ENCODE measurements around the gene SWAP70. TPM values are rescaled to one million over a fixed set of nuclear protein-coding genes. Genes with fewer than 3 reads are reported as not detected.
A peak's percentile ranks its signal among the peaks of the same experiment; 100 is the strongest.

SWAP70 gene
- total RNA-seq, 1 donor from 2014 or later: 22.6 TPM

DNA sequence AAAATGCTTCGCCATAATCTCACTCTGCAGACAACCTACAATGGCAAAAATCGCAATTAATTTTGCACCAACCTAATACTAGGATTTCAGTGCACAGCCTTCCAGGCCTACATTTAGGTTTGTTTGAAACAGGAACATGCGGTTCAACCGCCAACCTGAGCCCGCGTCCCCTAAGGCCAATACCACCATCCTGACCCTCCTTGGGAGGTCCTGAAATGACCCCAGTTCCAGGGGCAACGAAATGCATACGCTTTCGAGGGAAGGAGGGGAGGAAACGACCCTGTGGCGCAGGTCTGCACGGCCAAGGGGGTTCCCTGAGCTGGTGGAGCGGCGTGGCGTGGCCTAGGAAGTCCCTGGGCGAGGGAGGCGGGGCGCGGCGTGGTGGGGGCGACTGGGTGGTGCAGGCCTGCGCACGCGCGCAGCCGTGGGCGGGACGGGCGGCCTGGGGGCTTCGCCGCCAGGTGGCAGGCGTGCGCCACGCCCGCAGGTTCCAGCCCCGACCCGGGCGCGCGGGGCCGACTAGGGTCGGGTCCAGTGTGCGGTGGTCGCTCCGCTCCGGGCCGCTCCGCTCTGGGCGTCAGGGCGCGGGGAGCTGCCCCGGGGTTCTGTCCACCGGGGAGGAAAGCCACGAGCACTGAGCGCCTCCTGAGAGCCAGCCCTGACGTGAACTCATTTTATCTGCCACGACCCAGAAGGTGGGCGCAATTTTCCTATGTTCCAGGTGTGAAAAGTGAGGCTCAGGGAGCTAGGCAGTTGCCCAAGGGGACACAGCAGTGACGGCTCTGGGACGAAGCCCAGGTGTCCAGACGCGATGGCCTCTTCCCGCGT lies 94.1 kb downstream of the SWAP70 start:
- intact Hi-C loops (cut with DNase I): loop anchor here (1.0 to 5.0 kb wide), 5 partner anchors 63 to 565 kb away; partner anchors contain the start of gene WEE1
- ATAC-seq: peak; percentile 73
- peak; percentile 95 for DNase-seq (ENCODE audit: missing footprints)

DNA sequence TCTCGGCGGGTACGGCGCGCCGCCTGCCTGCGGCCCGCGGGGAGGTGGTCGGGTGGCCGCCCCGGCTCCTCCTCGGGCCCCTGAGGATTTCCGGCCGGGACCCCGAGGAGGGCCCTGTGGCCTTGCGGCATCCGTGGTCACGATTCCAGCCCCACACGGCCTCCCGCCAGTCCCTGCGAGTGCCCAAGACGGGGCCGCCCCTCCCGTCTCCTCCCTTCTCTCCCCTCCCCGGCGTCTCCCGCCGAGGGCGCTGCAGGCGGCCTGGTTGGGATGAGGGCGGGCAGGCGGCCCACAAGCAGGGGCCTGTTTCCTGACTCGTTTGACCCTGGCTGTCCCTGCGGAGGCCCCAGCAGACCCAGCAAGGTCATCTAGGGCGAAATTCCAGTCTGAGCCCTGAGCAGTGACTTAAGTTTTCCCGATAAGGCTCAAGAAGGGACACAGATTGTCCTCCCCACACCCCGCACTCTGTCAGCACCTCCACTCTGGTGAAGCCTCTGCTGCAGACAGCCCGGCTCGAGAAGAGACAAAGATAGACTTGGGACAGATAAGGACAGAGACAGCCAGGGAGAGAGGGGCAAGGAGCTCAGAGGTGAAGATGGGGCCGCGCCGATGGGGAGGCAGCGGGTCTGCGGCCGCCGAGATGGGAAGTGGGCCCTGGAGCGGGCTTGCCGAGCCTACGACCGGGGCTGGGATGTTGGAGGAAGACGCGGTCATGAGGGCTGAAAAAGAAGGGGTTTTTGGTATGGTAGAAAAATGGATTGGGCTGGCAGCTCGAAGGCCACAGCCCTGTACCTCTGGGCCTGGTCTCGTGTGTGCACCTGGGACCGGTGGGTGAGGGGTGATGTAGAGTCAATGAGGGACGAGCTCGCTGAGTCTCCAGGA lies 95.0 kb downstream of the SWAP70 start:
- ATAC-seq: peak; percentile 82
- DNase-seq (ENCODE audit: missing footprints): peak; percentile 92
- intact Hi-C loops (cut with DNase I): loop anchor here (1.0 to 5.0 kb wide), 5 partner anchors 62 to 564 kb away; partner anchors contain the start of gene WEE1

DNA sequence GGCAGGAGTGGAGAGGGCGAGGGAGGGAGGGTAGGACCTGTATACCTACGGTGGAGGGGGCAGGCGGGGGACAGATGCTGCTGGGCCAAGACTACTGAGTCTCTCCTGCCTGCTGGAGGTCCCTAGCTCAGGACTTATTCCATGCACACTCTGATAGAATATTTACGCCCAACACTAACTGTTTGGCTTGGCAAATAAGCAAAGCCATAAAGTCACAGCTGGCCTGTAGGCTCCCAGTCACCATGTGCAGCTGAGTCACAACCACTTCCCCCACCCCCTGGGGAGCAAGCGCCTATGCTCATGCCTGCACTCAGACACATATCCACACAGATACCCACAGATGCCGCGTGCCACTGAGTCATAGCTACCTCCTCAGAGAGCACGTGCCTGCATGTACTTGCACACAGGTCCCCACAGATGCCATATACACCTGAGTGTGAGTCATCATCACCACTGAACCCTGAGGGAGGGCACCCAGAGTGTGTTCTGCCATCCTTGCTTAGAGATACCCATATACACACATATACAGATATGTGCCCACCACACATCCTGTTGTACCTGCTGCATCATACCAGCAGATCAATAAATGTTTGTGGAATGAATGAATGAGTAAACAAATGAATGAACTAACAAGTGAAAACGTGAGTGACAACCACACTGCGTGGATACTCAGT lies 95.8 kb downstream of the SWAP70 start:
- ATAC-seq (peak; percentile 58), DNase-seq (ENCODE audit: missing footprints) (peak; percentile 88)
- intact Hi-C loops (cut with DNase I): loop anchor here (2.0 to 5.0 kb wide), 3 partner anchors 43 to 187 kb away; partner anchors contain the start of gene WEE1

DNA sequence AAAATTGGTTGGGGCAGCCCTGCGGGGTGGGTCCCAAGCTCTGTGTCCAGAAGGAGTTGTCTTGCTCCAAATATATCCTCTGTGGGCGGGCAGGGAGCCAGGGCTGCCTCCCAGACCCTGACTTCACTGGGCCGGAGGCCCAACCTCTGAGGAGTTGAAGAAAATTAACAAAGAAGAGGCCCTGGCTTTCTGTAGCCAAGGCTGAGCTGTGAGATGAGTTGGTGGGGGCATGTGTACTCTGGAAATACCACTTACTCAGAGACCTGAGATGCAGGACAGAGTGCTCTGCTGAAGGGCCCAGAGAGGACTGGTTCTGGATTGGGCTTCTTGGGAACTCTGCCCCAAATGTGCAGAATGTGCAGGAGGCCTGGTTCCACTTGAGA lies 96.3 kb downstream of the SWAP70 start:
- DNase-seq (ENCODE audit: missing footprints): peak; percentile 95
- peak; percentile 66 for ATAC-seq
- intact Hi-C loops (cut with DNase I): loop anchor here (5.0 kb wide), 1 partner anchor 42 kb away; no protein-coding TSS in a partner anchor

DNA sequence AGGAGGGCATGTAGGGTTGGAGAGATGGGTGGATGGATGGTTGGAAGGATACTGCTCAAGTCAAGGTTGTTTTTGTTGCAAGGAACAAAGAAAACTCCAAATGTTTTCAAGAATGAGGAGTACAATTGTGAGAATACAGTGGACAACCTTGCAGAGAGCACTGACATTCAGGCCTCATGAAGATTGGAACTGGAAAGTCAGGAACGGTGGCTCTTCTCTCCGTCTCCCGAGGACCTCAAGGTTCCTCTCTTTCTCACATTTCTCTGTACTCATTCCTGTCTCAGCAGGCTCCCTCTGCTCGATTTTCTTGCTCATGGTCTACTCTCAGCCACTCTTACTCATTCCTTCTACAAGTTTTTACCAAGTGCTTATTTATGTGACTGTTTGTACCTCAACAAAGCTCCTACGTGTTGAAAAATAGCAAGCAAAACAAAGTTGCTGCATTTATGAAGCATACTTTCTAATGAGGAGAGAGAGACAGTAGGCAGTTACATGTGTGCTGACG lies 97.6 kb downstream of the SWAP70 start:
- no peak for DNase-seq (ENCODE audit: missing footprints)
- ATAC-seq: no peak
- intact Hi-C loops (cut with DNase I): loop anchor here (5.0 kb wide), 1 partner anchor 41 kb away; no protein-coding TSS in a partner anchor

DNA sequence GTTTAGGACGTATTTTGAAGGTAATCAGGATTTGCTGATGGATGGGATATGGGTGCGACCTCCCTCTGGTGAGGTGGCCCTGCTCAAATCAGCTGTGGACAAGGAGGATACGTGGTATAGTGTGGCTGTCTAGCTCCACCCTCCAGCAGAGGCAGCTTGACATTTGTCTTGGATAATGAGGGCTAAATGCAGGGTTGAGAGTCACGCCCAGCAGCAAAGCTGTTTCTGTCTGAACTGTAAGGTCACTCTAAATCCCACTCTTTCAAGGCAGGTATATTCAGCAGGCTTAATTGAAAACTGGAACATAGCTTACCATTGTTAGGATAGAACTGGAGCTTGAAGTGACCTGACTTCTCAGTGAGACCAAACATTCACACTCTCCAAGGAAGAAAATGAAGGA lies 98.7 kb downstream of the SWAP70 start:
- DNase-seq (ENCODE audit: missing footprints): no peak
- no peak for ATAC-seq
- intact Hi-C loops (cut with DNase I): loop anchor here (5.0 kb wide), 1 partner anchor 40 kb away; no protein-coding TSS in a partner anchor

DNA sequence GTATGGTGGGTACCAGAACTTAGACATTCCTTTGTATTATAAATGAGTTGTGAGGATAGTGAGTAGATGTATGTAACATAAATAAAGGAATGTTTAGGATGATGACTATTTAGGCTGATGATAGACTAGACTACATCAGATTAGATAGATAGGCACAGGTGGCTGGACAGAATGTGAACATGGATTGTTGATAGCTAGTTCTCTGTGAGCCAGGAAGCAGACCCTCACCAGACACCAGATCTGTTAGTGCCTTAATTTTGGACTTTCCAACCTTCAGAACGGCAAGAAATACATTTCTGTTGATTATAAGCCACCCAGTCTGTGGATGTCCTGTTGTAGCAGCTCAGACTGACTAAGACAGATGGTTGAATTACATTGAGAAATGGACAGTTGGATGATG lies 99.4 kb downstream of the SWAP70 start:
- intact Hi-C loops (cut with DNase I): loop anchor here (5.0 kb wide), 1 partner anchor 39 kb away; no protein-coding TSS in a partner anchor
- DNase-seq (ENCODE audit: missing footprints): no peak
- ATAC-seq: no peak

DNA sequence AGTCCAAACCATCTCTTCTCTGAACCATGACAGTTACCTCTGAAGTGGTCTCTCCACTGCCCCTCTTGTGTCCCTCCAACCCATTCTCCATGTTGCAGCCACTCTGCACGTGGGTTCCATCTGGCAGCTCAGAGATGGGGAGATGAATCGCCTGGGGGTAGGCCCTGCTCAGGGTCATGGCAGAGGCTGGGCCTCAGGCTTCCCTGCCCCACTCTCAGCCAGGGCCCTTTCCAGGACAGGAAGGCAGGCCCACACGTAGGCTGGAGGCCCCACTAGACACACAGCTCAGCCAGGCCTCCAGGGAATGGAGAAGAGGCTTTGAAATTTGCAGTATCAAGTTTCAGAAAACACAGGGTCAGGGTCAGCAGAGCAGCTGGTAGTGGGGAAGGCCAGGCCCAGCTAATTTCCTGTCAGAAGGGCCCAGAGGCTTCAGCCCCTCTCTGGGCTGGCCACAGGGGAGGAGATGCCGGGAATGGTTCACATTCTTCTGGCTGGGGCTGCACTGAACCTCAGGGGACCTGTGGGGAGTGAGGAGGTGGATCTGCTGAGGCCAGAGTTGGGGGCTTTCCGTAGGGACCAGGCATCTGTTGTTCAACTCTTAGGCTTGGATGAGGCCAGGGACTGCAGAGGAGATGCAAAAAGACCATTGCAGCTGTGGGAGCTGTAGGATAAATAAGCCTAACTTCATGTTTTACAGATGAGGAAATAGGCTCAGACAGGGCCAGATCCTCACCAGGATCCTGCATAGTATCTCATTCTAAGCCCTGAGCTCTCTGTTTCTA lies 101.6 kb downstream of the SWAP70 start:
- DNase-seq (ENCODE audit: missing footprints) (peak; percentile 79), ATAC-seq (peak; percentile 85)
- intact Hi-C loops (cut with DNase I): no loop called here

DNA sequence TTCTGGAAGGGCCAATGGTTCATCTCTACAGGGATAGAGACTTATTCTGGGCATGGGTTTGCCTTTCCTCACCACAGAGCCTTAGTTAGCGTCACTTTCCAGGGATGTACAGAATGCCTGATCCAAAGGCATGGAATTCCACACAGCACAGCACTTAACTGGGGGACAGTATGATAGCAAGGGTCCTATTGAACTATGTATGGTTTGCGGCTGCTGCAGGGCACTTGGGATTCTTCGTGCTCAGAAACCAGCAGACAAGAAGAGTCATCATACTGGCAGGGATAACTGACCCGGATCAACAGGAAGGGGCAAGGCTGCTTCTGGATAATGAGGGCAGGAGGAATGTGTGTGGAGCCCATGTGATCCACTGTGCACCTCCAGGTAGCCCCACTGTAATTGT lies 105.7 kb downstream of the SWAP70 start:
- intact Hi-C loops (cut with DNase I): no loop called here
- DNase-seq (ENCODE audit: missing footprints) (no peak), ATAC-seq (no peak)

DNA sequence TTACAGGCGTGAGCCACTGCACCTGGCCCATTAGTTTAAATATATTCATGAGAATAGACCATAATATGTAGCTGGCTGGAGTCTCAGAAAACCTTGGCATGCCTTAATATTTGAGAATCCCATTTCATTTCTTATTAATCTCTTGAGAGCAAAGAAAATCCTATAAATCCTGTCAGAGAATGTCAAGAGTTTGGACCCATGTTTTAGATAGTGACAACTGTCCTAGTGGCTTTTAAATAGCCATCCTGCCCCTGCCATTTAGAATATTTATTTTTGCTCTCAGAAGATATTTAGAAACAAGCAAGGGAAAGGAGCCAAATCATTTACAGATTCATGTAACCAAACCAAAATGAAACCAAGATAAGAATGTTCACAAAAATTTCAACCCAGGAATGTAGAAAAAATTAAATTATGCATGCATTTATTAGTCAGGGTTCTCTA lies 107.2 kb downstream of the SWAP70 start:
- DNase-seq (ENCODE audit: missing footprints) (no peak), ATAC-seq (no peak)
- intact Hi-C loops (cut with DNase I): no loop called here

DNA sequence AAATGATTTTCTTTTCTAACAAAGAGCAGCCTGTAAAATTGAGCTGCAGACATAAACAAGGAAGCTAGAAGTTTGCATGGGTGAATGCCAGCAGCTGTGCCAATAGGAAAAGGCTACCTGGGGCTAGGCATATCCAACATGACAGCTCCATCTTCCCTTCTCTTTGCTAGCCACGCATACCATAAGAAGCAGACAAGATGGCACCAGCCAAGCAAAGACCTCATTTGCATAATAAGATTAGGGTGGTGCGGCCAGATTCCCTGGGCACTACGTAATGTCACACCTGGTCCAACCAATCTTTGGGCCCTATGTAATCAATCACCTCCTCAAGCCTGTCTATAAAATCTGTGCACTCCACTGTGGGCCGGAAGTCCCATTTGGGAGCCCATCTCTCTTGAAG lies 108.3 kb downstream of the SWAP70 start:
- DNase-seq (ENCODE audit: missing footprints) (no peak), ATAC-seq (no peak)
- intact Hi-C loops (cut with DNase I): no loop called here

DNA sequence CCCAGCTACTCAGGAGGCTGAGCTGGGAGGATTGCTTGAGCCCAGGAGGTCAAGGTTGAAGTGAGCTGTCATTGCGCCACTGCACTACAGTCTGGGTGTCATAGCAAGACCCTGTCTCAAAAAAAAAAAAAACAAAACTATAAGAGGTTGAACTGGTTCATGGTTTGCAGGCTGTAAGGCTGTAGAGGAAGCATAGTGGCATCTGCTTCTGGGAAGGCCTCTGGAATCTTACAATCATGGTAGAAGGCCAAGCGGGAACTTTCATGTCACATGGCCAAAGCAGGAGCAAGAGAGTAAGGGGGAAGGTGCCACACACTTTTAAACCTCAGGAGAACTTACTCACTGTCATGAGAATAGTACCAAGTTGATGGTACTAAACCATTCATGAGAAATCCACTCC lies 109.6 kb downstream of the SWAP70 start:
- DNase-seq (ENCODE audit: missing footprints): no peak
- no peak for ATAC-seq
- intact Hi-C loops (cut with DNase I): no loop called here

DNA sequence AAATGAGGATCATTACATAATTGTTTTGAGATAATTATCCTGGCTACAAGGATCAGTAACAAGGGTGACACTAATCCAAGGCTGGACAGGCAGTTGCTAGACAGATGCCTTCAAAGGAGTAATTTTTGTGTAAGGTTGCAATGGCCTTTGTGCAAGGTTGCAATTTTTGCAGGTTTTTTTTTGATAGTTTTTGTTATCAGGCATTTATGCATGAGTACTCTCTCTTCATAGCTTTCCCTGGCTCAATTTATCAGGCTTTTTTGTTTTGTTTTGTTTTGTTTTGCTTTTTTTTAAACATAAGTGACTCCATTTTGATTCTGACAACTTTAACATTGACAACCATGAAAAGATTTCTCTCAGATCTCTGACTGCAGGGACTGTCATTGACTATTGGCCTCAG lies 110.2 kb downstream of the SWAP70 start:
- DNase-seq (ENCODE audit: missing footprints) (no peak), ATAC-seq (no peak)
- intact Hi-C loops (cut with DNase I): no loop called here

DNA sequence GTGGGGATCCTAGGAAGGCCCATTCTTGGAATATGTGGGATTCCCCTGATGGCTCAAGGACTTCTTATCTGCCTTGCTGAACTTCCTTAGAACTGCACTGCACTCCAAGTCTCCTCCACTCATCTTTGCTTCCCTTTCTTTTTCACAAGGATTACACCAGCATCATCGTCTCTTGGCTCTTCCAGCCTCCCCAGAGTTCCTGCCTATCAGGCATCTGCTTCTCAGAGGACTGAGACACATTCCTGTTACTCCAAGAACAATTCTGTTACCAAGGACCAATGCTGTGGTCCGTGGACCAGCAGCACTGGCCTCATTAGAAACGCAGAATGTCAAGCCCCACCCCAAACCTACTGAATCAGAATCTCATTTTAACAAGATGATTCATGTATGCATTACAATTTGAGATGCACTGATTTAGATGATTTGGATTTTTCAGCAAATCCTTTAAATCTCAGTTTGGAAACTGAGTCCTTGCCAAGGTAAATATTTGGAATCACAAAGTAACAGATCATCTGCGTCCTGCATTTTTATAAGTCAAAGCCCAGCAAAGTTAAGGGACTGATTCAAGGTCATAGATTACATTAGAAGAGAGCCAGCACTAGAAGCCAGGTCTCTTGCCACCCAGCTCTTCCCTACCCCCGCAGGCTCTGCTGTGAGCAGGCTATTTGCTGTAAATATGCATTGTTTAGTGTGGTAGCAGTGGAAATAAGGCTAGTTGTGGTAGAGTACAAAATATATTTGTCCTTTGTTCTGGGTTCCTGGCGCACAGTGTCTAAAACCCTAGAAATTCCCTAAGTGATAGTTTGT lies 110.9 kb downstream of the SWAP70 start:
- ATAC-seq: peak; percentile 66
- intact Hi-C loops (cut with DNase I): no loop called here
- DNase-seq (ENCODE audit: missing footprints): no peak

DNA sequence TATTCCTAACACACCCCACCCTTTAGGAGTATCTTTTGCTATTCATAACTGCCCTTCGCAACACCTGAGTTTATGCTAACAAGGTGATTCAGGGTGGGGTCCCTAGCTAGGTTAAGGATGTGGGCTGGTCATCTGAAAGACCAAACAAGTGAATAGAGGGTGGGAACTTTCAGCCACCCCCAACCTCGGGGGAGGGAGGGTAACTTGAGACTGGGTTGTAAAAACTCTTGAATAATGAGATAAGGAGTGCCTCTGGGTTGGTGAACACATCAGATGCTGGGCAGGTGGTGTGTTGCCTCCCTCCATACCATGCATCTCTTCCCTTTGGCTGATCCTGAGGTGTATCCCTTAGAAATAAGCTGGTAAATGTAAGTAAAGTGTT lies 111.5 kb downstream of the SWAP70 start:
- ATAC-seq (no peak), DNase-seq (ENCODE audit: missing footprints) (no peak)
- intact Hi-C loops (cut with DNase I): no loop called here

DNA sequence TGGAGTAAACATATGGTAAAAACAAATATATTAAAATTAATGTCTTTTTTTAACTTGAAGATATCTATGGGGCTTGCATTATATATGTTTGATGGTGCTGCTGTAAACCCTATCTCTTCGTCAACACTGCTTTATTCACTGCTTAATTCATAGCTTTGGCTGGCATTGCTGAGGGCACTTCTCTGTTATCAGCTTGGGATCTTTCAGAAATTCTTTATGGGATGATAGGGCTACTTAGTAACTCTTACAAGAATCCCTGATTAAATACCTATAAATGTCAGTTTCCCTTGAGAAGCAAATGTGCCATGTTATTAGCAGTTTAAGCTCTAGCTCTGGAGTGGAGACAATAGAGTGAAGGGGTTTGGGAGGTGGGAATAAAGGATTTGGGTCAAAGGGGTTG lies 112.3 kb downstream of the SWAP70 start:
- no peak for DNase-seq (ENCODE audit: missing footprints)
- intact Hi-C loops (cut with DNase I): no loop called here
- ATAC-seq: no peak

DNA sequence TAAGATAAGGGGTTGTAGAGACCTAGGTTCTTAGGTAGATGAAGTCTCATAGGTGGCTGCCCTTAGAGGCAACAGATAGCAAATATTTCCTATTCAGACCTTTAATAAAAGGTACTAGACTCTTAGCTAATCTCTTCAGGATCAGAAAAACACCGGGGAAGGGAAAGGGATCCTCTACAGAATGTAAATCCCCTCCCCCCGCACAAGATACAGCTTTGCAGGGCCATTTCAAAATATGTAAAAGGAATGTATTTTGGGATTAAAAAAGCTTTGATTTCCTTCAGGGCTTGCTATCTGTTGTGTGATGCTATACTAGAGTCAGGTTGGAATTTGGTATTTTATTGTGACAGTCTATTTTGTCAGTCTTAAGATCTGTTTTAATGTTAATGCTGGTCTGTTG lies 113.2 kb downstream of the SWAP70 start:
- DNase-seq (ENCODE audit: missing footprints) (no peak), ATAC-seq (no peak)
- intact Hi-C loops (cut with DNase I): no loop called here
